H9 (cell line): Measurements from ENCODE around the gene FCER1G. TPM values are rescaled to one million over a fixed set of nuclear protein-coding genes. Genes with fewer than 3 reads are reported as not detected.

ENCODE experiments used
- DNase-seq: peaks from one replicate; pipeline ENCODE4 v3.0.0-alpha.2; 2017
- H2AFZ ChIP-seq: one replicate; pipeline ENCODE4 v1.6.1; 2013; ENCODE audit warnings: mild to moderate bottlenecking, low read length, control low read depth, moderate library complexity
- H2AK5ac ChIP-seq: 2 replicates; pipeline ENCODE4 v1.6.1; 2013; ENCODE audit warnings: low read length, control low read depth, mixed read lengths; ENCODE audit not compliant: insufficient read length
- H2BK120ac ChIP-seq: one replicate; pipeline ENCODE4 v1.6.1; 2013; ENCODE audit warnings: low read depth, mild to moderate bottlenecking, low read length, control low read depth, inconsistent platforms; ENCODE audit not compliant: poor library complexity, severe bottlenecking
- H2BK12ac ChIP-seq: 2 replicates; pipeline ENCODE4 v1.6.1; 2013; ENCODE audit warnings: low read length, control low read depth, mixed read lengths, low read depth; ENCODE audit not compliant: insufficient read length
- H2BK15ac ChIP-seq: 2 replicates; pipeline ENCODE4 v1.6.1; 2013; ENCODE audit warnings: low read depth, low read length, control low read depth
- H2BK20ac ChIP-seq: one replicate; pipeline ENCODE4 v1.6.1; 2013; ENCODE audit warnings: low read depth, mild to moderate bottlenecking, low read length, control low read depth, inconsistent platforms; ENCODE audit not compliant: poor library complexity, severe bottlenecking
- H2BK5ac ChIP-seq: 2 replicates; pipeline ENCODE4 v1.6.1; 2013; ENCODE audit warnings: low read length, control low read depth, mixed read lengths; ENCODE audit not compliant: insufficient read length
- H3K14ac ChIP-seq: 2 replicates; pipeline ENCODE4 v1.6.1; 2013; ENCODE audit warnings: low read length, control low read depth; ENCODE audit not compliant: insufficient read depth
- H3K18ac ChIP-seq: 2 replicates; pipeline ENCODE4 v1.6.1; 2013; ENCODE audit warnings: low read depth, mild to moderate bottlenecking, mixed read lengths, low read length, control low read depth; ENCODE audit not compliant: insufficient read length
- H3K23ac ChIP-seq: 2 replicates; pipeline ENCODE4 v1.6.1; 2013; ENCODE audit warnings: low read length, control low read depth, mixed read lengths, low read depth; ENCODE audit not compliant: insufficient read length
- H3K23me2 ChIP-seq: 2 replicates; pipeline ENCODE4 v1.6.1; 2013; ENCODE audit warnings: low read depth, mild to moderate bottlenecking, mixed read lengths, low read length, control low read depth; ENCODE audit not compliant: insufficient read length, poor library complexity, severe bottlenecking
- H3K27ac ChIP-seq: 2 replicates; pipeline ENCODE4 v1.5.1; 2013; ENCODE audit warnings: low read length, control low read depth, mixed read lengths, low read depth; ENCODE audit not compliant: insufficient read length
- H3K27me3 ChIP-seq: 2 replicates; pipeline ENCODE4 v1.6.1; 2013; ENCODE audit warnings: low read length, control low read depth, inconsistent platforms; ENCODE audit not compliant: insufficient read depth
- H3K4ac ChIP-seq: 2 replicates; pipeline ENCODE4 v1.6.1; 2013; ENCODE audit warnings: low read depth, mild to moderate bottlenecking, control low read depth, inconsistent platforms, low read length, moderate library complexity
- H3K4me1 ChIP-seq: 2 replicates; pipeline ENCODE4 v1.6.1; 2013; ENCODE audit warnings: low read length, control low read depth, inconsistent platforms; ENCODE audit not compliant: insufficient read depth
- H3K4me2 ChIP-seq: 2 replicates; pipeline ENCODE4 v1.6.1; 2013; ENCODE audit warnings: low read length, control low read depth, mixed read lengths; ENCODE audit not compliant: insufficient read length, insufficient read depth
- H3K56ac ChIP-seq: 2 replicates; pipeline ENCODE4 v1.6.1; 2013; ENCODE audit warnings: low read depth, mild to moderate bottlenecking, mixed read lengths, low read length, control low read depth; ENCODE audit not compliant: insufficient read length
- H3K79me1 ChIP-seq: 2 replicates; pipeline ENCODE4 v1.6.1; 2013; ENCODE audit warnings: low read depth, mild to moderate bottlenecking, moderate library complexity, low read length, control low read depth, inconsistent platforms; ENCODE audit not compliant: insufficient read depth, poor library complexity, severe bottlenecking
- H3K79me2 ChIP-seq: 2 replicates; pipeline ENCODE4 v1.6.1; 2013; ENCODE audit warnings: low read length, control low read depth, inconsistent platforms; ENCODE audit not compliant: insufficient read depth
- H3K9ac ChIP-seq: 2 replicates; pipeline ENCODE4 v1.6.1; 2013; ENCODE audit warnings: low read length, control low read depth, mixed read lengths; ENCODE audit not compliant: insufficient read length; ENCODE audit errors: extremely low read depth
- H3K9me3 ChIP-seq: one replicate; pipeline ENCODE4 v1.6.1; 2013; ENCODE audit warnings: low read depth, low read length, inconsistent platforms; ENCODE audit not compliant: control insufficient read depth
- H3T11ph ChIP-seq: one replicate; pipeline ENCODE4 v1.6.1; 2013; ENCODE audit warnings: mild to moderate bottlenecking, low read length, control low read depth, inconsistent platforms
- H4K20me1 ChIP-seq: one replicate; pipeline ENCODE4 v1.6.1; 2013; ENCODE audit not compliant: control insufficient read depth, insufficient read length, insufficient read depth
- H4K5ac ChIP-seq: 2 replicates; pipeline ENCODE4 v1.6.1; 2013; ENCODE audit warnings: low read depth, mild to moderate bottlenecking, mixed read lengths, low read length, control low read depth; ENCODE audit not compliant: insufficient read length
- H4K8ac ChIP-seq: replicated peaks from 2 replicates; pipeline ENCODE4 v1.6.1; 2013; ENCODE audit warnings: low read length, control low read depth, mixed read lengths, low read depth; ENCODE audit not compliant: insufficient read length
- H4K91ac ChIP-seq: 2 replicates; pipeline ENCODE4 v1.6.1; 2013; ENCODE audit warnings: low read depth, mild to moderate bottlenecking, moderate library complexity, mixed read lengths, low read length, control low read depth; ENCODE audit not compliant: insufficient read length
- H3K27ac Mint-ChIP-seq, 3 experiments: 2 replicates in 2 of 3; 3 replicates in 1 of 3; pipeline ENCODE4 v1.8.0; 2020 to 2021; ENCODE audit warnings: mixed read lengths in 3 of 3, mild to moderate bottlenecking in 1 of 3, moderate library complexity in 1 of 3
- H3K27me3 Mint-ChIP-seq: 2 replicates; pipeline ENCODE4 v1.8.0; 2021; ENCODE audit warnings: low read depth, mild to moderate bottlenecking, moderate library complexity, mixed read lengths
- H3K36me3 Mint-ChIP-seq, 3 experiments: 2 replicates in 2 of 3; 3 replicates in 1 of 3; pipeline ENCODE4 v1.8.0; 2020 to 2021; ENCODE audit warnings: low read depth in 3 of 3, mixed read lengths in 3 of 3; ENCODE audit not compliant: insufficient read depth in 1 of 3
- H3K4me1 Mint-ChIP-seq, 2 experiments: 2 replicates each; pipeline ENCODE4 v1.8.0; 2020; ENCODE audit warnings: mixed read lengths in 2 of 2
- H3K4me3 Mint-ChIP-seq, 2 experiments: 2 replicates in 1 of 2; 3 replicates in 1 of 2; pipeline ENCODE4 v1.8.0; 2020 to 2021; ENCODE audit warnings: mild to moderate bottlenecking in 2 of 2, mixed read lengths in 2 of 2, moderate library complexity in 1 of 2
- H3K9me3 Mint-ChIP-seq, 2 experiments: 2 replicates in 1 of 2; 3 replicates in 1 of 2; pipeline ENCODE4 v1.8.0; 2020; ENCODE audit warnings: mild to moderate bottlenecking in 2 of 2, mixed read lengths in 2 of 2, moderate library complexity in 1 of 2
- WGBS: extraction: QIAGEN DNeasy Blood & Tissue Kit; methylation state at CpG from one replicate; pipeline ENCODE4 v1.1.7; 2013; ENCODE audit warnings: missing lambda C conversion rate, low lambda C conversion rate, mixed read lengths; ENCODE audit not compliant: insufficient read length; ENCODE audit errors: extremely low coverage; 5-methylcytosine and 5-hydroxymethylcytosine counted together
- total RNA-seq: library from RNA; stranded (reverse); gene quantifications from 2 replicates; pipeline ENCODE4 v1.2.1, GENCODE V29; 2021
- TF ChIP-seq, protein P1 (sequence below): fragments of 200-600 bp; sonication (generic); conservative IDR thresholded peaks from 3 replicates; pipeline ENCODE4 v1.8.0; 2021; ENCODE audit warnings: antibody characterized with exemption, mild to moderate bottlenecking

The FCER1G gene
- total RNA-seq, 1 experiment from 2014 or later, result 0.90 TPM

DNA sequence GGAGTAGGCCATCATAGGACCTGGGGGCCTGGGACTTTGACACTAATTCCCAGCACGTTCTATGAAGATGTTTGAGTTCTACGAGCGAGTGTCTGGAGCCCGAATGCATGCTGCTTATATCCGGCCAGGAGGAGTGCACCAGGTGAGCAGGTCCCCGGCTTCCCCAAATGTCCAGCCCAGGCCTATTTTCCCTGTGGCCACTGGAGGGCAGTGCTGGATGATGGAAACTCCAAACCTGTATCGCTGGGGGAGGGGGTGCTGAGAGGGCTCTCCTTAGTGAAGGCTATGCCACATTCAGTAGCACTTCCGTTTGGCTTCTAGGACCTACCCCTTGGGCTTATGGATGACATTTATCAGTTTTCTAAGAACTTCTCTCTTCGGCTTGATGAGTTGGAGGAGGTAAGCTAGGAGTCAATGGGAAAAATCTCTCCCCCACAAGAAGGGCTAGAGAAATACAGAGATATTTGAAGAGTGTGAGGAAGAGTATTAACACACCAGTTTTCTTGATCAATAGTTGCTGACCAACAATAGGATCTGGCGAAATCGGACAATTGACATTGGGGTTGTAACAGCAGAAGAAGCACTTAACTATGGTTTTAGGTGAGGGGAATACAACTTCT lies 5.2 kb upstream of the FCER1G start:
- no peak overlapping the region for H2AFZ ChIP-seq
- no peak overlapping the region for H3K56ac ChIP-seq
- no peak overlapping the region for H2BK120ac ChIP-seq
- Mint-ChIP-seq H3K36me3 (peaks cover 35 to 80% (median 76%) of the 10 kb centered on the region in 3 experiments), H3K27ac (peak overlapping the region; percentile 32 to 87 (median 46); a peak in 5 of 7 replicates), H3K9me3 (no peaks in the 10 kb centered on the region), H3K4me1 (peaks cover 4 to 12% of the 10 kb centered on the region in 2 experiments), H3K4me3 (no peak overlapping the region), H3K27me3 (no peaks in the 10 kb centered on the region)
- peak; percentile 91 for DNase-seq
- peaks cover 2% of the 10 kb centered on the region; the same call in 1 of the 2 replicates for H3K4me1 ChIP-seq
- no peak overlapping the region for H2BK12ac ChIP-seq
- H3K18ac ChIP-seq, result no peak overlapping the region
- no peak overlapping the region for H4K5ac ChIP-seq
- H3K9ac ChIP-seq, result no peak overlapping the region
- no peak overlapping the region for H2BK20ac ChIP-seq
- H4K20me1 ChIP-seq, result no peaks in the 10 kb centered on the region
- no peak overlapping the region for H2BK15ac ChIP-seq
- no peak overlapping the region for H3K4ac ChIP-seq
- no peaks in the 10 kb centered on the region for H3K9me3 ChIP-seq
- H3K79me2 ChIP-seq, result no peaks in the 10 kb centered on the region
- H3T11ph ChIP-seq, result no peak overlapping the region
- TF ChIP-seq, protein P1, sequence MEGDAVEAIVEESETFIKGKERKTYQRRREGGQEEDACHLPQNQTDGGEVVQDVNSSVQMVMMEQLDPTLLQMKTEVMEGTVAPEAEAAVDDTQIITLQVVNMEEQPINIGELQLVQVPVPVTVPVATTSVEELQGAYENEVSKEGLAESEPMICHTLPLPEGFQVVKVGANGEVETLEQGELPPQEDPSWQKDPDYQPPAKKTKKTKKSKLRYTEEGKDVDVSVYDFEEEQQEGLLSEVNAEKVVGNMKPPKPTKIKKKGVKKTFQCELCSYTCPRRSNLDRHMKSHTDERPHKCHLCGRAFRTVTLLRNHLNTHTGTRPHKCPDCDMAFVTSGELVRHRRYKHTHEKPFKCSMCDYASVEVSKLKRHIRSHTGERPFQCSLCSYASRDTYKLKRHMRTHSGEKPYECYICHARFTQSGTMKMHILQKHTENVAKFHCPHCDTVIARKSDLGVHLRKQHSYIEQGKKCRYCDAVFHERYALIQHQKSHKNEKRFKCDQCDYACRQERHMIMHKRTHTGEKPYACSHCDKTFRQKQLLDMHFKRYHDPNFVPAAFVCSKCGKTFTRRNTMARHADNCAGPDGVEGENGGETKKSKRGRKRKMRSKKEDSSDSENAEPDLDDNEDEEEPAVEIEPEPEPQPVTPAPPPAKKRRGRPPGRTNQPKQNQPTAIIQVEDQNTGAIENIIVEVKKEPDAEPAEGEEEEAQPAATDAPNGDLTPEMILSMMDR, result peak; percentile 94
- no peak overlapping the region for H4K8ac ChIP-seq
- no peak overlapping the region for H2BK5ac ChIP-seq
- H3K27me3 ChIP-seq, result no peaks in the 10 kb centered on the region
- no CpG with 5 or more reads among the region's 11 CpGs for WGBS
- H3K4me2 ChIP-seq, result no peak overlapping the region
- no peak overlapping the region for H4K91ac ChIP-seq
- H3K79me1 ChIP-seq, result no peaks in the 10 kb centered on the region
- no peak overlapping the region for H3K23ac ChIP-seq
- no peaks in the 10 kb centered on the region for H3K23me2 ChIP-seq
- no peak overlapping the region for H2AK5ac ChIP-seq
- H3K14ac ChIP-seq, result no peak overlapping the region
- H3K27ac ChIP-seq, result no peak overlapping the region
